PC-9 (cell line): ENCODE measurements around the gene PHF21B. TPM values are rescaled to one million over a fixed set of nuclear protein-coding genes. Genes with fewer than 3 reads are reported as not detected.

Experiments used
- BruUV-seq: library from RNA; stranded (reverse); fragments of 400-500 nt; replicated peaks from 2 replicates; lab custom pipeline; 2021; lab: Mats Ljungman, UMichigan
- CTCF ChIA-PET: fragments of 300-600 bp; sonication (Branson Sonifier 250); formaldehyde crosslinking; loops from one replicate; lab custom pipeline; 2022; ENCODE audit warnings: antibody characterized with exemption; lab: Charles Lee
- POLR2A ChIA-PET: fragments of 300-600 bp; sonication (Branson Sonifier 250); formaldehyde crosslinking; loops from one replicate; lab custom pipeline; 2022; ENCODE audit warnings: antibody characterized with exemption; ENCODE audit not compliant: unreplicated experiment; lab: Charles Lee
- DNase-seq, 2 experiments: peaks; one replicate each; pipeline versions ENCODE4 v3.0.0 to v3.0.0-alpha.2; 2015 to 2022; ENCODE audit warnings: mixed read lengths in 1 of 2
- H2AFZ ChIP-seq: fragments of 200-600 bp; sonication (generic); 2 replicates; pipeline ENCODE4 v1.8.1; 2017; ENCODE audit warnings: antibody characterized with exemption
- H3F3A ChIP-seq: fragments of 200-600 bp; sonication (generic); 2 replicates; pipeline ENCODE4 v1.8.1; 2017; ENCODE audit warnings: antibody characterized with exemption, mild to moderate bottlenecking, low read depth; ENCODE audit not compliant: insufficient read depth
- H3K27ac ChIP-seq: fragments of 200-600 bp; sonication (generic); 2 replicates; pipeline ENCODE4 v1.6.1; 2016; ENCODE audit warnings: mixed run types
- H3K27me3 ChIP-seq: fragments of 200-600 bp; sonication (generic); 2 replicates; pipeline ENCODE4 v1.6.1; 2016; ENCODE audit warnings: low read depth, mixed run types; ENCODE audit not compliant: insufficient read depth
- H3K36me3 ChIP-seq: fragments of 200-600 bp; sonication (generic); 2 replicates; pipeline ENCODE4 v1.6.1; 2016; ENCODE audit warnings: low read depth, mixed run types
- H3K4me1 ChIP-seq: fragments of 200-600 bp; sonication (generic); replicated peaks from 2 replicates; pipeline ENCODE4 v1.6.1; 2016; ENCODE audit warnings: mixed run types; ENCODE audit not compliant: insufficient read depth
- H3K4me2 ChIP-seq: fragments of 200-600 bp; sonication (generic); 2 replicates; pipeline ENCODE4 v1.6.1; 2017; ENCODE audit warnings: mixed run types
- H3K4me3 ChIP-seq: fragments of 200-600 bp; sonication (generic); 2 replicates; pipeline ENCODE4 v1.6.1; 2016; ENCODE audit warnings: mixed run types
- H3K79me2 ChIP-seq: fragments of 200-600 bp; sonication (generic); 2 replicates; pipeline ENCODE4 v1.6.1; 2017; ENCODE audit warnings: low read depth, mixed run types
- H3K9me2 ChIP-seq: fragments of 200-600 bp; sonication (generic); 2 replicates; pipeline ENCODE4 v1.8.1; 2017; ENCODE audit warnings: mild to moderate bottlenecking; ENCODE audit not compliant: insufficient read depth
- H3K9me3 ChIP-seq: fragments of 200-600 bp; sonication (generic); 2 replicates; pipeline ENCODE4 v1.8.1; 2016; ENCODE audit warnings: low read depth; ENCODE audit not compliant: insufficient read depth
- H4K20me1 ChIP-seq: fragments of 200-600 bp; sonication (generic); 2 replicates; pipeline ENCODE4 v1.8.1; 2017; ENCODE audit not compliant: insufficient read depth
- CTCF ChIP-seq: fragments of 200-600 bp; sonication (generic); conservative IDR thresholded peaks from 2 replicates; pipeline ENCODE4 v1.6.1; 2017; ENCODE audit warnings: mixed run types, antibody characterized with exemption, mild to moderate bottlenecking, moderate library complexity
- EZH2 ChIP-seq: fragments of 200-600 bp; sonication (generic); IDR thresholded peaks from 2 replicates; pipeline ENCODE4 v1.8.0; 2017; ENCODE audit warnings: antibody characterized with exemption, low read depth
- intact Hi-C: fragments of 100-400 bp; cut with micrococcal nuclease; formaldehyde crosslinking; loops from one replicate; pipeline ENCODE4 v1.10.0; 2022; ENCODE audit not compliant: unreplicated experiment
- total RNA-seq: library from RNA; stranded (reverse); gene quantifications from 2 replicates; pipeline ENCODE4 v1.2.3, GENCODE V29; 2021

PHF21B gene
- total RNA-seq, 1 experiment from 2014 or later, result not detected

GRCh38 chr22:44998296-44998695 lies 11.5 kb downstream of the PHF21B start:
- Histone ChIP-seq H3F3A (no peaks in the 10 kb centered on the region), H3K4me3 (no peak overlapping the region), H4K20me1 (peaks cover 9% of the 10 kb centered on the region), H3K79me2 (no peaks in the 10 kb centered on the region), H3K4me2 (no peak overlapping the region), H3K9me2 (no peaks in the 10 kb centered on the region), H3K4me1 (no peaks in the 10 kb centered on the region), H2AFZ (no peak overlapping the region), H3K36me3 (no peaks in the 10 kb centered on the region), H3K27ac (no peak overlapping the region), H3K9me3 (no peaks in the 10 kb centered on the region), H3K27me3 (peaks cover 91% of the 10 kb centered on the region)
- ChIA-PET CTCF (no interaction called here), POLR2A (no interaction called here)
- no TSS peak for BruUV-seq
- TF ChIP-seq EZH2 (no peak), CTCF (no peak)
- DNase-seq, result no peak
- intact Hi-C loops, result no loop called here

GRCh38 chr22:44997060-44997459 lies 12.7 kb downstream of the PHF21B start:
- intact Hi-C loops, result no loop called here
- POLR2A ChIA-PET, result no interaction called here
- H3K4me2 ChIP-seq, result no peak overlapping the region
- no peaks in the 10 kb centered on the region for H3K9me2 ChIP-seq
- no peaks in the 10 kb centered on the region for H3F3A ChIP-seq
- no peak overlapping the region for H3K4me3 ChIP-seq
- CTCF ChIA-PET, result no interaction called here
- H4K20me1 ChIP-seq, result peaks cover 12% of the 10 kb centered on the region
- H3K36me3 ChIP-seq, result no peaks in the 10 kb centered on the region
- no peaks in the 10 kb centered on the region for H3K9me3 ChIP-seq
- no peaks in the 10 kb centered on the region for H3K4me1 ChIP-seq
- no peaks in the 10 kb centered on the region for H3K79me2 ChIP-seq
- H3K27ac ChIP-seq, result no peak overlapping the region
- H3K27me3 ChIP-seq, result peaks cover 97% of the 10 kb centered on the region
- DNase-seq, result no peak
- BruUV-seq, result no TSS peak
- TF ChIP-seq CTCF, result no peak
- no peak for TF ChIP-seq EZH2
- H2AFZ ChIP-seq, result no peak overlapping the region

- CTCF ChIA-PET, result no interaction called here
- H3F3A ChIP-seq, result no peaks in the 10 kb centered on the region
- H3K4me2 ChIP-seq, result no peak overlapping the region
- POLR2A ChIA-PET, result no interaction called here
- H3K9me3 ChIP-seq, result no peaks in the 10 kb centered on the region
- H4K20me1 ChIP-seq, result peaks cover 12% of the 10 kb centered on the region
- intact Hi-C loops, result no loop called here
- no peaks in the 10 kb centered on the region for H3K36me3 ChIP-seq
- peaks cover 97% of the 10 kb centered on the region for H3K27me3 ChIP-seq
- H3K4me3 ChIP-seq, result no peak overlapping the region
- no peak overlapping the region for H2AFZ ChIP-seq
- no peak for DNase-seq
- no peak overlapping the region for H3K27ac ChIP-seq
- no peaks in the 10 kb centered on the region for H3K9me2 ChIP-seq
- H3K79me2 ChIP-seq, result no peaks in the 10 kb centered on the region
- TF ChIP-seq EZH2, result no peak
- no peaks in the 10 kb centered on the region for H3K4me1 ChIP-seq
- BruUV-seq, result no TSS peak
These were observed 13.2 kb downstream of the PHF21B start for GRCh38 chr22:44996648-44997047.

GRCh38 chr22:44996120-44996519 lies 13.7 kb downstream of the PHF21B start:
- no peaks in the 10 kb centered on the region for H3K9me2 ChIP-seq
- no TSS peak for BruUV-seq
- no peak for DNase-seq
- H3K79me2 ChIP-seq, result no peaks in the 10 kb centered on the region
- intact Hi-C loops, result no loop called here
- peaks cover 97% of the 10 kb centered on the region for H3K27me3 ChIP-seq
- CTCF ChIA-PET, result no interaction called here
- H3K27ac ChIP-seq, result no peak overlapping the region
- peaks cover 12% of the 10 kb centered on the region for H4K20me1 ChIP-seq
- no peaks in the 10 kb centered on the region for H3K9me3 ChIP-seq
- no peaks in the 10 kb centered on the region for H3K4me1 ChIP-seq
- no peak overlapping the region for H2AFZ ChIP-seq
- no peak overlapping the region for H3K4me3 ChIP-seq
- TF ChIP-seq CTCF (no peak), EZH2 (no peak)
- POLR2A ChIA-PET, result no interaction called here
- no peak overlapping the region for H3K4me2 ChIP-seq
- H3F3A ChIP-seq, result no peaks in the 10 kb centered on the region
- no peaks in the 10 kb centered on the region for H3K36me3 ChIP-seq
